Dendritic cell treated with granulocyte-macrophage colony-stimulating factor and Interleukin-4, amounts not matched to agents 40 ng/mL and 50 ng/mL, for 4 days (primary cell): ENCODE measurements around the gene ZNF358.

Experiments
- H3K27ac Mint-ChIP-seq: one replicate; pipeline ENCODE4 v1.8.0; 2022; ENCODE audit warnings: mild to moderate bottlenecking, mixed read lengths
- H3K27me3 Mint-ChIP-seq: one replicate; pipeline ENCODE4 v1.8.0; 2022; ENCODE audit warnings: mild to moderate bottlenecking, mixed read lengths
- H3K36me3 Mint-ChIP-seq: one replicate; pipeline ENCODE4 v1.8.0; 2022; ENCODE audit warnings: low read depth, mixed read lengths
- H3K4me1 Mint-ChIP-seq: one replicate; pipeline ENCODE4 v1.8.0; 2022; ENCODE audit warnings: low read depth, mixed read lengths
- H3K4me3 Mint-ChIP-seq: one replicate; pipeline ENCODE4 v1.8.0; 2022; ENCODE audit warnings: mild to moderate bottlenecking, moderate library complexity, mixed read lengths
- H3K9me3 Mint-ChIP-seq: one replicate; pipeline ENCODE4 v1.8.0; 2022; ENCODE audit warnings: mixed read lengths
- intact Hi-C: fragments of 100-400 bp; cut with micrococcal nuclease; formaldehyde crosslinking; loops from one replicate; pipeline ENCODE4 v1.15.0; 2022

Gene ZNF358

GRCh38 chr19:7515645-7516151 lies at the start of gene ZNF358:
TSS of gene ZNF358 (plus strand) at chr19:7516103. CDS start at chr19:7519243, 3,140 bp downstream.
- H3K27ac Mint-ChIP-seq: peak within 1 kb of the TSS; percentile 65
- H3K9me3 Mint-ChIP-seq: no peaks in the 10 kb centered on the region
- H3K4me1 Mint-ChIP-seq: peaks cover 24% of the 10 kb centered on the region
- H3K4me3 Mint-ChIP-seq: peak within 1 kb of the TSS; percentile 67
- intact Hi-C loops: no loop called here
- peaks cover 15% of the 10 kb centered on the region for H3K36me3 Mint-ChIP-seq
- peaks cover 51% of the 10 kb centered on the region for H3K27me3 Mint-ChIP-seq

- H3K9me3 Mint-ChIP-seq: no peaks in the 10 kb centered on the region
- H3K27me3 Mint-ChIP-seq: no peaks in the 10 kb centered on the region
- intact Hi-C loops: no loop called here
- H3K4me3 Mint-ChIP-seq: no peak overlapping the region
- peaks cover 99% of the 10 kb centered on the region for H3K36me3 Mint-ChIP-seq
- no peak overlapping the region for H3K27ac Mint-ChIP-seq
- H3K4me1 Mint-ChIP-seq: peaks cover 12% of the 10 kb centered on the region
Measured at GRCh38 chr19:7467009-7467989, 48.6 kb upstream of the ZNF358 start.

GRCh38 chr19:7468840-7469239 lies 47.1 kb upstream of the ZNF358 start:
- no peak overlapping the region for H3K27ac Mint-ChIP-seq
- H3K4me3 Mint-ChIP-seq: no peak overlapping the region
- intact Hi-C loops: no loop called here
- no peaks in the 10 kb centered on the region for H3K9me3 Mint-ChIP-seq
- no peaks in the 10 kb centered on the region for H3K27me3 Mint-ChIP-seq
- peaks cover 27% of the 10 kb centered on the region for H3K4me1 Mint-ChIP-seq
- H3K36me3 Mint-ChIP-seq: peaks cover 97% of the 10 kb centered on the region

GRCh38 chr19:7469669-7470285 lies 46.1 kb upstream of the ZNF358 start:
- Mint-ChIP-seq H3K27me3 (no peaks in the 10 kb centered on the region), H3K4me1 (peaks cover 27% of the 10 kb centered on the region), H3K27ac (no peak overlapping the region), H3K36me3 (peaks cover 88% of the 10 kb centered on the region), H3K4me3 (no peak overlapping the region), H3K9me3 (no peaks in the 10 kb centered on the region)
- intact Hi-C loops: no loop called here

DNA sequence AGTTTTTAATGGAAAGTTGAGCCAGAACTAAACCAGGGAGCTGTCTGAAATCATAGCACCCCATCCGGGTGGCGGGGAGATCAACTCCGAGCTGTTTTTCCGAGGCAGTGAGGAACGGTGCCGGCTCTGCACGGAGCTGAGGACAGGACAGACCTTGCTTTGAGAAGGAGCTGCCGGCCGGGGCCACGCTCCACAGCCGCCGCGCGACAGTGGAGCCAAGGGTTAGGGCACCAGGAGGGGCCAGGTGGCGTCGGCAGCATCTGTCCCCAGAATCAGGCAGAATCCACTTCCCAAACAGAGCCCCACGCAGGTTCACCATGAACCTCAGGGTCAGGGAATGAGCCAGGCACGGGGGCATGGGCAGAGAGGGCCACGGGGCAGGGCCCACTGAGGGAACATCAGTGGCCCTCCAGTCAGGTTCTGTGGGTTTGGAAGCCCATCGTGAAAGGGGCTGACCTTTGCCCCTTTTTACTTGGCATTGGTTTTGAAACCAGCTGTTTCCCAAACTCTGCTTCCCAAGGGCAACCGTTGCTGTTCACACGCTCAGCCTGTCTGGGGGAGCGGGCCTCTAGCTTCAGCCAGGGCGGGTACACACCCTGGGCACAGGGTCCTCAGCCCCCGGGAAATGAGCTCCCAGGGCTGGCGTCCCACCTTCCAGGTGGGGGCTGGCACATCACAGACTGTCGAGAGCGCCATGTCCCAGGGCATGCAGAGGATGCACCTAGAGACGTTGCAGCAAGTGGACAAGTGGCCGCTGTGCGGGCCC lies 45.2 kb upstream of the ZNF358 start:
- intact Hi-C loops: no loop called here

DNA sequence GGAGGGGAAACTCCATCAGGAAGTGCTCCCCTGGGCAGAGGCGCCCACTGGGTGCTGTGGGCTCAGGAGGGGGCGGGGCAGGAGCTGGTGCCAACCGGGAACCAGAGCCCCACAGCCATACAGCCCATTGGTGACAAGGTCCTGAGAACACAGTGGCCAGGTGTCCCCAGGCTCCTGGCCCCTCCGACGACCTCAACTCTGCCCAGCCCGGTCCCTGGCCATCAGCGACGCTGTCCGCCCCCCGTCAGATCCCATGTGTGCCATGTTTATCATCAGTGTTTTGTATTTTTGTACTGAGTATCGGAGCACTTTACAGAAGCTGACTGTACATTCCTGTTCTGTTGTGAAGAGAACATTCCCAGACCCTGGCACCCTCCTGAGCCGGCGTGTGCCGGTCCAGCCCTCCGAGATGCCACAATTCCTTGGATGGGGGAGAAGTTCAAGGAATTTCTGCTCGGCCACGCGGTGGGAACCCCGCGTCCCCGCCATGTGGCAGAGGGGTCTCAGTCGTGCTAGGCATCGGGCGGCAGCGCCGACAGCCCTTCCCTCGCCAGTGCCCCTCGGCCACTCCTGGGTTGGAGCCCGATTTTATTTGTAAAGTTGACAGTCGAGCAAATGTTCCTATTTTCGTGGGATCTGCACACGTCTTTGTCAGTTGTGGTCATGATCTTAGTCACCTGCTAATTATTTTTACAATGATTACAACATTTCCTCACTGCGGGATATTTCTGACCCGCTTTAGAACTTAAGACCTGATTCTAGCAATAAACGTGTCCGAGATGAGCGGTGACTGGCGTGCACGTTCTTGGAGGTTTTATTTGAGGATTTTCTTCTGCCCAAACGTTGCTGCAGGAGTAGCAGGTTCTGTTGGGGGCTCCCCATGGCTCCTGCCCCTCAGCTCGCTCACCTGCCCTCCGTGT lies 43.9 kb upstream of the ZNF358 start:
- H3K36me3 Mint-ChIP-seq: peaks cover 74% of the 10 kb centered on the region
- H3K27ac Mint-ChIP-seq: peak overlapping the region; percentile 68
- peaks cover 37% of the 10 kb centered on the region for H3K4me1 Mint-ChIP-seq
- no peak overlapping the region for H3K4me3 Mint-ChIP-seq
- H3K9me3 Mint-ChIP-seq: no peaks in the 10 kb centered on the region
- H3K27me3 Mint-ChIP-seq: no peaks in the 10 kb centered on the region
- intact Hi-C loops: no loop called here

More for the DNA sequence above, 45.2 kb upstream of the ZNF358 start:
- no peaks in the 10 kb centered on the region for H3K9me3 Mint-ChIP-seq
- no peak overlapping the region for H3K4me3 Mint-ChIP-seq
- no peaks in the 10 kb centered on the region for H3K27me3 Mint-ChIP-seq
- H3K36me3 Mint-ChIP-seq: peaks cover 79% of the 10 kb centered on the region
- no peak overlapping the region for H3K27ac Mint-ChIP-seq
- H3K4me1 Mint-ChIP-seq: peaks cover 27% of the 10 kb centered on the region

DNA sequence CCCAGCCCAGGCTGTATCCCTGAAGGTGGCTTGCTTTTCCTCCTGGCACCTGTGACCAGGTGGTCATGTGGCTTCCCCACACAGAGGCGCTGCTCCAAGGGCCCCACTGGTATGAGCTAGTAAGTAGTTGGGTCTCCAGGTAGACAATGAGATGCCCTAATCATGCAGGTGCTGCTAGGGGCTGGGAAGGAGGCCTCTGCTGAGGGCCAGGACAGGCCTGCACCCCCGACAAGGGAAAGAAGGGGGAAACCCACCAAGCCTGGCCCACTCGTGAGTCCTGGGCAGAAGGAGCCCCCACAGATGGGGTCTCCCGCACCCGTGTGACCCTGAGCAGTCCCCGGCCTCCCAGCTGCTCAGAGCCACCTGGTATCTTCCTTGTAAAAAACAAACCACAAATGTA lies 40.2 kb upstream of the ZNF358 start:
- intact Hi-C loops: no loop called here
- H3K9me3 Mint-ChIP-seq: no peaks in the 10 kb centered on the region
- no peak overlapping the region for H3K4me3 Mint-ChIP-seq
- no peaks in the 10 kb centered on the region for H3K27me3 Mint-ChIP-seq
- H3K4me1 Mint-ChIP-seq: peaks cover 50% of the 10 kb centered on the region
- H3K36me3 Mint-ChIP-seq: peaks cover 44% of the 10 kb centered on the region
- peak overlapping the region; percentile 25 for H3K27ac Mint-ChIP-seq

DNA sequence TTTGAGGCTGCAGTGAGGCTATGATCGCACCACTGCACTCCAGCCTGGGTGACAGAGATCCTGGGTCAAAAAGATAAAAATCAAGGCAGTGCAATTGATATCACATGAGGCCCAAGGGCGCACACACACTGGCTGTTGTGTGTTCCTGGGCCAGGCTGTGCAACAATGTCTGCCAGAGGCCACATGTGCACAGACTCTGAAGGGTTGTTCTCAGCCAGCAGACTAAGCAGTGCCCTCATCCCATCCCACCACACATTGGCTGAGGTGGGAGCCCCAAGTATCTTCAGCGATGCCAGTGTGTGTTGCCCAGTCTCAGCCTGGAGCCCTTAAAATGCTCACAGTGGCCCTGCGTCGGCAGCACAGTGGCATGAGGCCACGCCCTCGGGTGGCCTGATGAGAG lies 39.7 kb upstream of the ZNF358 start:
- peaks cover 55% of the 10 kb centered on the region for H3K4me1 Mint-ChIP-seq
- no peaks in the 10 kb centered on the region for H3K27me3 Mint-ChIP-seq
- no peak overlapping the region for H3K4me3 Mint-ChIP-seq
- H3K9me3 Mint-ChIP-seq: no peaks in the 10 kb centered on the region
- intact Hi-C loops: no loop called here
- peak overlapping the region; percentile 25 for H3K27ac Mint-ChIP-seq
- peaks cover 38% of the 10 kb centered on the region for H3K36me3 Mint-ChIP-seq

DNA sequence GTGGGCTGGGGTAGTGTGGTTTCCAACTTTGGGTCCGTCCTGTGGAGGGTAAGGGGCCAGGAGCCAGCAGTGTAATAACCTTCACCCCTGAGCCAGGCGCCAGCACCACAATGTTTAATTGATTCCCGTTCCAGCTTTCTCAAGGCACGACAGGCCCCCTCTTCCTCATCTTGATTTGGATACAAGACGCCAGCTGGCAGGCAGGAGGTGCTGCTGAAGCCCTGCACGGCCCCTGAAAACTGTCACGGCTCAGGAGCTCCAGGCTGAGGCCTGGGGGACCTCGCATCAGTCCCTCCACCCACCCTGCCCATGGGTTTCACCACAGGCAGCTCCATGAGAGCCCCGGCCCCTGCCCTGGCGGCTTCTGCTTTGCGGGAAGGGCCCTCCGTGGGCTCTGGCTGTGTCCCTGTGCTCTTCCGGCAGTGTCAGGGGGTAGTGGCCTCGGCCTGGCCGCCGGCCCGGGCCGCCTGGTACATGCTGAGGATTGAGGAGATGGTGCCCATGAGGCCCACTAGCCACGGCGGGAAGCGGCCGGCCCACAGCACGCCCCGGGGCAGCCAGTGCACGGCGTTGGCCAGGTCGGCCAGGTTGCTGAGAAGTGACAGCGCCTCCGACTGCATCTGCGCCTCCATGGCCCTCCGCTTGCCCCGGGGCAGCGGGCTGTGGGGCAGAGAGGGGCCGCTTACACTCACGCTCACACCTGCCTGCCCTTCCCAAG lies 39.0 kb upstream of the ZNF358 start:
- Mint-ChIP-seq H3K27me3 (no peaks in the 10 kb centered on the region), H3K9me3 (no peaks in the 10 kb centered on the region), H3K4me3 (no peak overlapping the region), H3K27ac (peak overlapping the region; percentile 25), H3K4me1 (peaks cover 55% of the 10 kb centered on the region), H3K36me3 (peaks cover 31% of the 10 kb centered on the region)
- intact Hi-C loops: no loop called here

DNA sequence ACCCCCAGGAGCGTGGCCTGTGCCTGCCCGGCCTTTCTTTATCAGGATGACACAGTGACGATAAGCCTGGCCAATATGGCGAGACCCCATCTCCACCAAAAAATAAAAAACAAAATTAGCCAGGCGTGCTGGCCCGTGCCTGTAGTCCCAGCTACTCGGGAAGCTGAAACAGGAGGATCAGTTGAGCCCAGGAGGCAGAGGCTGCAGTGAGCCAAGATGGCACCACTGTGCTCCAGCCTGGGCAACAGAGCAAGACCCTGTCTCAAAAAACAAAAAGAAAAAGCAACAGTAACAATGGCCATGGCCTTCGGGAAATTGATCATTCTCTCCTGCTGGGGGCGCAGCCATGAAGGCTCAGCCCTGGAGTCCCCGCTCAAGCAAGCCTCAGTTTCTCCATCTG lies 38.1 kb upstream of the ZNF358 start:
- Mint-ChIP-seq H3K9me3 (no peaks in the 10 kb centered on the region), H3K27me3 (no peaks in the 10 kb centered on the region), H3K4me1 (peaks cover 55% of the 10 kb centered on the region), H3K4me3 (no peak overlapping the region), H3K27ac (no peak overlapping the region), H3K36me3 (peaks cover 23% of the 10 kb centered on the region)
- intact Hi-C loops: no loop called here

DNA sequence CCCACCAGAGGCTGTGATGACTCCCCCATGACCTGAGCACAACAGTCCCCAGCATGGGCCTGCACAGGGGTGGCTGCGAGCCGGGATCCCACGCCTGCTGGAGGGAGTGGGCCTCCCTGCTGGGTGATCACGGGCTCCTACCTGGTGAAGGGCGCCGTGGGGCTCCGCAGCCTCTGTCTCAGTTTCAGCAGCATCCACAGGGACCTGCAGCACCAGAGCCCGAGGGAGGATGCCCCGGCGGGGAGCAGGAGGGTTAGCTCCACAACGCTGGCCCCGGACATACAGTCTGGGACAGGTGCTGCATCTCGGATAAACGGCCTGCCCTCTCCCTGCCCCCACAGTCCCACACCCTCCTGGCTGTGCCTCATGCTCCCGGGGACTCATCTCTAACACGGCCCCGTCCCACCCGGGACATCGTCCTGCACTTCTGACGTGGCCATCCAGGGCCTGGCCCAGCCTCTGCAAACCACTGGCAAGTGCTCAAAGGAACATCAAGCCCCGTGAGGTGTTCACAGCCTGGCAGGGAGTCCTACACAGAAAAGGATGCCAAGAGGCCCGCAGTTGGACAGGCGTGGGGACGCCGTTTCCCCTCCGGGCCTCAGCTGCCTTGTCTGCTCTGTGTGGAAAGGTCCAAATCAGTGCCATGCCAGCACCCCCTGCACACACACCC lies 37.6 kb upstream of the ZNF358 start:
- Mint-ChIP-seq H3K4me1 (peaks cover 55% of the 10 kb centered on the region), H3K9me3 (no peaks in the 10 kb centered on the region), H3K27me3 (peaks cover 4% of the 10 kb centered on the region), H3K36me3 (peaks cover 19% of the 10 kb centered on the region), H3K27ac (no peak overlapping the region), H3K4me3 (no peak overlapping the region)
- intact Hi-C loops: no loop called here

- Mint-ChIP-seq H3K36me3 (peaks cover 13% of the 10 kb centered on the region), H3K4me3 (no peak overlapping the region), H3K27me3 (peaks cover 5% of the 10 kb centered on the region), H3K27ac (no peak overlapping the region), H3K9me3 (no peaks in the 10 kb centered on the region), H3K4me1 (peaks cover 53% of the 10 kb centered on the region)
- intact Hi-C loops: no loop called here
Measured at GRCh38 chr19:7478843-7479227, 37.1 kb upstream of the ZNF358 start.
